Measurements from ENCODE around the gene ADGRG6.

Gene ADGRG6

DNA sequence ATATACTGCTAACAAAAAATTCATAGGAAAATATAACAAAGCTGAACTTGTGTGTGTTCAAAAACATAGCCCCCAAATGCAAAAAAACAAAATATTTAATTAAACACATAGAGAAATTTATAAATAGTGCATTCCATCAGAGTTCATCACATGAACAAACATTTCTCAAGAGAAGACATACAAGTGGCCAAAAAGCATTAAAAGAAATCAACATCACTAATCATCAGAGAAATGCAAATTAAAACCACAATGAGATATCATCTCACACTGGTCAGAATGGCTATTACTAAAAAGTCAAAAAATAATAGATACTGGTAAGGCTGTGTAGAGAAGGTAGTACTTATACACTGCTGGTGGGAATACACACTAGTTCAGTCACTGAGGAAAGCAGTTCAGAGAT is 39.6 kb upstream of the ADGRG6 start:
- DNase-seq = no peak
- Histone ChIP-seq H3K36me3 (replicated peaks; ENCODE audit: insufficient read depth, low read length) (no peaks in the 10 kb centered on the region), H4K20me1 (ENCODE audit: insufficient read depth, low read length) (no peaks in the 10 kb centered on the region), H3K9me3 (replicated peaks; ENCODE audit: insufficient read depth, low read length) (no peaks in the 10 kb centered on the region), H3K4me1 (ENCODE audit: low read length) (no peaks in the 10 kb centered on the region), H3K9me2 (replicated peaks; ENCODE audit: insufficient read depth, low read length) (no peaks in the 10 kb centered on the region), H3K79me2 (ENCODE audit: low read length) (no peaks in the 10 kb centered on the region), H3K27me3 (replicated peaks; ENCODE audit: insufficient read depth, low read length) (no peaks in the 10 kb centered on the region), H2AFZ (ENCODE audit: low read length) (no peak overlapping the region), H3K4me2 (ENCODE audit: low read depth, low read length) (no peak overlapping the region), H3K27ac (ENCODE audit: low read length) (no peak overlapping the region), H3K9ac (ENCODE audit: low read length) (no peak overlapping the region), H3K4me3 (ENCODE audit: low read length) (no peak overlapping the region), H3F3A (ENCODE audit: insufficient read depth, low read length) (no peaks in the 10 kb centered on the region)
- TF ChIP-seq, protein P1, sequence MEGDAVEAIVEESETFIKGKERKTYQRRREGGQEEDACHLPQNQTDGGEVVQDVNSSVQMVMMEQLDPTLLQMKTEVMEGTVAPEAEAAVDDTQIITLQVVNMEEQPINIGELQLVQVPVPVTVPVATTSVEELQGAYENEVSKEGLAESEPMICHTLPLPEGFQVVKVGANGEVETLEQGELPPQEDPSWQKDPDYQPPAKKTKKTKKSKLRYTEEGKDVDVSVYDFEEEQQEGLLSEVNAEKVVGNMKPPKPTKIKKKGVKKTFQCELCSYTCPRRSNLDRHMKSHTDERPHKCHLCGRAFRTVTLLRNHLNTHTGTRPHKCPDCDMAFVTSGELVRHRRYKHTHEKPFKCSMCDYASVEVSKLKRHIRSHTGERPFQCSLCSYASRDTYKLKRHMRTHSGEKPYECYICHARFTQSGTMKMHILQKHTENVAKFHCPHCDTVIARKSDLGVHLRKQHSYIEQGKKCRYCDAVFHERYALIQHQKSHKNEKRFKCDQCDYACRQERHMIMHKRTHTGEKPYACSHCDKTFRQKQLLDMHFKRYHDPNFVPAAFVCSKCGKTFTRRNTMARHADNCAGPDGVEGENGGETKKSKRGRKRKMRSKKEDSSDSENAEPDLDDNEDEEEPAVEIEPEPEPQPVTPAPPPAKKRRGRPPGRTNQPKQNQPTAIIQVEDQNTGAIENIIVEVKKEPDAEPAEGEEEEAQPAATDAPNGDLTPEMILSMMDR (IDR thresholded peaks at IDR 0.05; ENCODE audit: low read length) = no peak
- no peak for TF ChIP-seq EZH2phosphoT487 (IDR thresholded peaks at IDR 0.05; ENCODE audit: low read length)
- no peak for TF ChIP-seq EZH2 (optimal IDR thresholded peaks at IDR 0.05; ENCODE audit: low read depth, low read length)

DNA sequence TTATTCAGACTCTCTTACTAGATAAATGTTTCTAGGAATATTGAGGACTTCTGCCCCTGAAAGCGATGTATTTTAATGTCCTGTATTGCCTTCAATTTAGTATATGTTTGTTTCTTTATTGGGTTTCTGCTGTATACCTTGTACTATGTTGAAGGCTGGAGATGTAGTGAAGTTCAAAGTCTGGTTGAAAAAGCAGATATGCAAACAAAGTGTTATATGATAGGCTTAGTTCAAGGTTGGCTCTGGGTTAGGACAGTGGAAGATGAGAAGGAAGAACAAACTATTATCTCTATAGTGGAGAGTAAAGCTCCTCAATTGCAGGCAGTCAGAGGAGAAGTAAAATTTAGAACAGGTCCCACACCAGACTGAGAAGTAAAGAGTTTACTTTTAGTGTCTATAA is 36.3 kb upstream of the ADGRG6 start:
- no peaks in the 10 kb centered on the region for H3K9me3 ChIP-seq (replicated peaks; ENCODE audit: insufficient read depth, low read length)
- H3K79me2 ChIP-seq (ENCODE audit: low read length) = no peaks in the 10 kb centered on the region
- no peaks in the 10 kb centered on the region for H4K20me1 ChIP-seq (ENCODE audit: insufficient read depth, low read length)
- TF ChIP-seq EZH2phosphoT487 (IDR thresholded peaks at IDR 0.05; ENCODE audit: low read length) (no peak), EZH2 (optimal IDR thresholded peaks at IDR 0.05; ENCODE audit: low read depth, low read length) (no peak)
- TF ChIP-seq, protein P1 (IDR thresholded peaks at IDR 0.05; ENCODE audit: low read length) = no peak
- H3K9me2 ChIP-seq (replicated peaks; ENCODE audit: insufficient read depth, low read length) = no peaks in the 10 kb centered on the region
- H3K4me1 ChIP-seq (ENCODE audit: low read length) = no peaks in the 10 kb centered on the region
- H3K9ac ChIP-seq (ENCODE audit: low read length) = no peak overlapping the region
- H3F3A ChIP-seq (ENCODE audit: insufficient read depth, low read length) = no peaks in the 10 kb centered on the region
- H3K27me3 ChIP-seq (replicated peaks; ENCODE audit: insufficient read depth, low read length) = no peaks in the 10 kb centered on the region
- no peak overlapping the region for H2AFZ ChIP-seq (ENCODE audit: low read length)
- no peaks in the 10 kb centered on the region for H3K36me3 ChIP-seq (replicated peaks; ENCODE audit: insufficient read depth, low read length)
- no peak overlapping the region for H3K4me3 ChIP-seq (ENCODE audit: low read length)
- no peak overlapping the region for H3K4me2 ChIP-seq (ENCODE audit: low read depth, low read length)
- no peak overlapping the region for H3K27ac ChIP-seq (ENCODE audit: low read length)
- no peak for DNase-seq

DNA sequence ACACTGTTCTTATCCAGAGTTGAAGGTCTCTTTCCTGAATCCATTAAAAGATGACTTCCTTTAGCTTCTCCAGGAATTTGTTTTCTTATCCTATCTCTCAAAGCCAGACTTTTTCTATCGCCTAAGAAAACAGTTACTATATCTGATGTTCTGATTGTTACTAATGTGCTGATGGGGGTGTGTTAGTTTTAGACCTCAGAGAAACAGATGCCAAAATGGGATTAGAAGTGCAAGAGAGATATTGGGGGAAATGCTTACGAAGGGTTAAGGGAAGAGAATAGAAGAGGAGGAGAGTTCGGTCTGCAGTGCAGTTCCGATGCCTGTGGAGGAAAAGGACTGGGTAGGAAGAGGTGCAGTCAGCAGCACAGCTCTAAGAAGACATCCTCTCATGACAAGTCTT is 35.7 kb upstream of the ADGRG6 start:
- no peak for TF ChIP-seq EZH2 (optimal IDR thresholded peaks at IDR 0.05; ENCODE audit: low read depth, low read length)
- TF ChIP-seq, protein P1 (IDR thresholded peaks at IDR 0.05; ENCODE audit: low read length) = no peak
- no peak for TF ChIP-seq EZH2phosphoT487 (IDR thresholded peaks at IDR 0.05; ENCODE audit: low read length)
- Histone ChIP-seq H4K20me1 (ENCODE audit: insufficient read depth, low read length) (no peaks in the 10 kb centered on the region), H3K27ac (ENCODE audit: low read length) (no peak overlapping the region), H3K9me3 (replicated peaks; ENCODE audit: insufficient read depth, low read length) (no peaks in the 10 kb centered on the region), H3K9ac (ENCODE audit: low read length) (no peak overlapping the region), H3K27me3 (replicated peaks; ENCODE audit: insufficient read depth, low read length) (no peaks in the 10 kb centered on the region), H3K9me2 (replicated peaks; ENCODE audit: insufficient read depth, low read length) (no peaks in the 10 kb centered on the region), H3K79me2 (ENCODE audit: low read length) (no peaks in the 10 kb centered on the region), H3F3A (ENCODE audit: insufficient read depth, low read length) (no peaks in the 10 kb centered on the region), H3K4me1 (ENCODE audit: low read length) (no peaks in the 10 kb centered on the region), H2AFZ (ENCODE audit: low read length) (no peak overlapping the region), H3K4me2 (ENCODE audit: low read depth, low read length) (no peak overlapping the region), H3K4me3 (ENCODE audit: low read length) (no peak overlapping the region), H3K36me3 (replicated peaks; ENCODE audit: insufficient read depth, low read length) (no peaks in the 10 kb centered on the region)
- no peak for DNase-seq

Measured in MM.1S (cell line).